Transverse colon (tissue), 4 donors: ENCODE data around the gene STAC.
"Not testable (repeated sequence)": the region's sequence is repeated elsewhere in the genome, so short reads cannot be mapped to it uniquely, and the experiment has no call there.

Experiments used
- POLR2A ChIP-seq: fragments of 450-650 bp; IDR thresholded peaks from one replicate; pipeline ENCODE4 v1.6.1; 2016; ENCODE audit warnings: antibody characterized with exemption, mild to moderate bottlenecking, moderate library complexity
- POLR2AphosphoS5 ChIP-seq, 3 donors: sonication (generic); formaldehyde crosslinking; IDR thresholded peaks; one replicate each; pipeline ENCODE4 v1.6.1; 2016; ENCODE audit warnings: antibody characterized with exemption in 3 of 3
- TF ChIP-seq, protein P1 (sequence below), 5 experiments: fragments of 200-600 bp in 3 of 5; fragments of 450-650 bp in 2 of 5; sonication (generic) in 3 of 5; IDR thresholded peaks; 1 replicate in 2 of 5; 2 replicates in 3 of 5; pipeline ENCODE4 v1.5.1; 2016 to 2017; ENCODE audit warnings: antibody characterized with exemption in 5 of 5, inconsistent platforms in 3 of 5, mild to moderate bottlenecking in 2 of 5, moderate library complexity in 1 of 5

DNA sequence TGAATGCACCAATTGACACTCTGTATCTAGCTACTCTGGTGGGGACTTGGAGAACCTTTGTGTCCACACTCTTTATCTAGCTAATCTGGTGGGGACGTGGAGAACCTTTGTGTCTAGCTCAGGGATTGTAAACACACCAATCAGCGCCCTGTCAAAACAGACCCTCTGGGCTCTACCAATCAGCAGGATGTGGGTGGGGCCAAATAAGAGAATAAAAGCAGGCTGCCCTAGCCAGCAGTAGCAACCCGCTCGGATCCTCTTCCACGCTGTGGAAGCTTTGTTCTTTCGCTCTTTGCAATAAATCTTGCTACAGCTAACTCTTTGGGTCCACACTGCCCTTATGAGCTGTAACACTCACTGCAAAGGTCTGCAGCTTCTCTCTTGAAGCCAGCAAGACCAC lies 73.6 kb downstream of the STAC start:
- TF ChIP-seq POLR2AphosphoS5 (IDR thresholded peaks at IDR 0.05); POLR2A: not testable (repeated sequence)
- TF ChIP-seq, protein P1, sequence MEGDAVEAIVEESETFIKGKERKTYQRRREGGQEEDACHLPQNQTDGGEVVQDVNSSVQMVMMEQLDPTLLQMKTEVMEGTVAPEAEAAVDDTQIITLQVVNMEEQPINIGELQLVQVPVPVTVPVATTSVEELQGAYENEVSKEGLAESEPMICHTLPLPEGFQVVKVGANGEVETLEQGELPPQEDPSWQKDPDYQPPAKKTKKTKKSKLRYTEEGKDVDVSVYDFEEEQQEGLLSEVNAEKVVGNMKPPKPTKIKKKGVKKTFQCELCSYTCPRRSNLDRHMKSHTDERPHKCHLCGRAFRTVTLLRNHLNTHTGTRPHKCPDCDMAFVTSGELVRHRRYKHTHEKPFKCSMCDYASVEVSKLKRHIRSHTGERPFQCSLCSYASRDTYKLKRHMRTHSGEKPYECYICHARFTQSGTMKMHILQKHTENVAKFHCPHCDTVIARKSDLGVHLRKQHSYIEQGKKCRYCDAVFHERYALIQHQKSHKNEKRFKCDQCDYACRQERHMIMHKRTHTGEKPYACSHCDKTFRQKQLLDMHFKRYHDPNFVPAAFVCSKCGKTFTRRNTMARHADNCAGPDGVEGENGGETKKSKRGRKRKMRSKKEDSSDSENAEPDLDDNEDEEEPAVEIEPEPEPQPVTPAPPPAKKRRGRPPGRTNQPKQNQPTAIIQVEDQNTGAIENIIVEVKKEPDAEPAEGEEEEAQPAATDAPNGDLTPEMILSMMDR (IDR thresholded peaks at IDR 0.05), result not testable (repeated sequence)
